Ishikawa (cell line): ENCODE data around the gene DNAJA4.

Experiments
- CEBPB ChIP-seq: IDR thresholded peaks from 2 replicates; pipeline ENCODE4 v1.6.1; 2012
- CREB1 ChIP-seq: IDR thresholded peaks from 2 replicates; pipeline ENCODE4 v1.6.1; 2012; ENCODE audit warnings: low read depth
- EGR1 ChIP-seq: IDR thresholded peaks from 2 replicates; pipeline ENCODE4 v1.6.1; 2012
- EP300 ChIP-seq: IDR thresholded peaks from 2 replicates; pipeline ENCODE4 v1.6.1; 2012; ENCODE audit warnings: borderline replicate concordance
- FOXM1 ChIP-seq: IDR thresholded peaks from 2 replicates; pipeline ENCODE4 v1.6.1; 2012; ENCODE audit warnings: low read depth, borderline replicate concordance
- MAX ChIP-seq: IDR thresholded peaks from 2 replicates; pipeline ENCODE4 v1.6.1; 2012
- NFIC ChIP-seq: IDR thresholded peaks from 2 replicates; pipeline ENCODE4 v1.6.1; 2012
- RAD21 ChIP-seq: IDR thresholded peaks from 2 replicates; pipeline ENCODE4 v1.6.1; 2012; ENCODE audit warnings: low read depth
- REST ChIP-seq: IDR thresholded peaks from 2 replicates; pipeline ENCODE4 v1.6.1; 2012; ENCODE audit warnings: low read depth, mild to moderate bottlenecking
- TAF1 ChIP-seq: IDR thresholded peaks from 2 replicates; pipeline ENCODE4 v1.6.1; 2012; ENCODE audit warnings: low read depth, mild to moderate bottlenecking
- TCF12 ChIP-seq: IDR thresholded peaks from 2 replicates; pipeline ENCODE4 v1.6.1; 2012; ENCODE audit warnings: low read depth
- TEAD4 ChIP-seq: IDR thresholded peaks from 2 replicates; pipeline ENCODE4 v1.6.1; 2012
- USF1 ChIP-seq: IDR thresholded peaks from 2 replicates; pipeline ENCODE4 v1.6.1; 2012
- YY1 ChIP-seq: IDR thresholded peaks from 2 replicates; pipeline ENCODE4 v1.6.1; 2012; ENCODE audit warnings: low read depth
- ZBTB7A ChIP-seq: IDR thresholded peaks from 2 replicates; pipeline ENCODE4 v1.6.1; 2012; ENCODE audit warnings: low read depth

The DNAJA4 gene

GRCh38 chr15:78290222-78290621, 25.9 kb downstream of the DNAJA4 start:
- no peak for TF ChIP-seq TEAD4
- no peak for TF ChIP-seq CEBPB
- TF ChIP-seq EP300, result no peak
- TF ChIP-seq YY1, result no peak
- TF ChIP-seq USF1, result no peak
- no peak for TF ChIP-seq ZBTB7A
- TF ChIP-seq EGR1, result no peak
- TF ChIP-seq NFIC, result no peak
- no peak for TF ChIP-seq CREB1
- TF ChIP-seq MAX, result no peak
- TF ChIP-seq TCF12, result no peak
- no peak for TF ChIP-seq RAD21
- no peak for TF ChIP-seq TAF1
- no peak for TF ChIP-seq FOXM1
- no peak for TF ChIP-seq REST

- TF ChIP-seq TAF1 (no peak), FOXM1 (no peak), CEBPB (no peak), MAX (no peak), NFIC (no peak), EGR1 (no peak), USF1 (no peak), REST (no peak)
Measured at GRCh38 chr15:78291052-78291451, 26.7 kb downstream of the DNAJA4 start.

GRCh38 chr15:78291698-78292097, 27.3 kb downstream of the DNAJA4 start:
- TF ChIP-seq TCF12, result no peak
- TF ChIP-seq ZBTB7A, result no peak
- TF ChIP-seq MAX, result no peak

- TF ChIP-seq EGR1, result no peak
- no peak for TF ChIP-seq YY1
- no peak for TF ChIP-seq MAX
- no peak for TF ChIP-seq NFIC
- TF ChIP-seq CEBPB, result no peak
- TF ChIP-seq RAD21, result no peak
- no peak for TF ChIP-seq EP300
- TF ChIP-seq CREB1, result no peak
- no peak for TF ChIP-seq FOXM1
- TF ChIP-seq ZBTB7A, result no peak
- TF ChIP-seq TEAD4, result no peak
- no peak for TF ChIP-seq REST
- no peak for TF ChIP-seq TCF12
Measured at GRCh38 chr15:78292219-78292618, 27.9 kb downstream of the DNAJA4 start.

GRCh38 chr15:78299101-78299930, 35.0 kb downstream of the DNAJA4 start, which contains the start of gene SKIC8:
SKIC8 (minus strand) TSS chr15:78299609; CDS start chr15:78295686, 3,923 bp downstream.
- TF ChIP-seq CEBPB (peak; percentile 77), ZBTB7A (no peak), EGR1 (peak; percentile 18; the same call in 1 of the 2 replicates), TCF12 (peak; percentile 21; the same call in 1 of the 2 replicates), NFIC (0 out of 2 replicates have a peak, but pooled peaks have one; percentile 41), EP300 (no peak), USF1 (0 out of 2 replicates have a peak, but pooled peaks have one; percentile 28), CREB1 (peak; percentile 94), FOXM1 (no peak), TEAD4 (0 out of 2 replicates have a peak, but pooled peaks have one; percentile 19), REST (peak; percentile 28; the same call in 1 of the 2 replicates), RAD21 (no peak), TAF1 (peak; percentile 87), YY1 (peak; percentile 85), MAX (peak; percentile 78)
